Measurements from ENCODE around the gene MPRIP. TPM values are rescaled to one million over a fixed set of nuclear protein-coding genes. Genes with fewer than 3 reads are reported as not detected.

The MPRIP gene
- total RNA-seq, 1 experiment from 2014 or later, result 258 TPM

DNA sequence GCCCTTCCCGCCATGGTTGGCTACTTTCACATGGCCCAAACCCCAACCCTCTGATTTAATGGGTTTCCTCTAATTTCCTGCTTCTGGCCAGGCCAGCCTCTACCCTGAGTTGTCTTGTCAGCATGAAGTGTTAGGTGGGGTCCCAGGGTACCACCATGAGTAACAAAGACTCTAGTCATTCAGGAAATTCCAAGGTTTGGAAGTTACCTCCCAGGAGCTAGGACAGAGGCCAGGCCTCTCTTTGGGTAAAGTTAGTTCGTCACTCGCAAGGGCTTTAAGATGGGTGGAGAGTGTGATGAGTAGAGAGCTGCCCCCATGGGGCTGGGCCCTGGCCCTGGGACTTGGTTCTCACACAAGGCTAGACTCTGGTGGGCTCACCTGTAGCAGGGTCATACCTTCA is 109.3 kb downstream of the MPRIP start:
- ATAC-seq (peak; percentile 27), DNase-seq (ENCODE audit: low read depth, low spot score) (no peak)
- H3K9me2 ChIP-seq (ENCODE audit: insufficient read depth), result no peaks in the 10 kb centered on the region
- ChIA-PET RAD21 (ENCODE audit: low non-redundant PET in 1 of 2, low total read pairs in 2 of 2, uncharacterized antibody in 2 of 2, unreplicated experiment in 2 of 2) (no interaction called here), CTCF (no interaction called here), POLR2A (no interaction called here)
- H3K9ac ChIP-seq (ENCODE audit: low read length), result no peak overlapping the region
- no peaks in the 10 kb centered on the region for H3K27me3 ChIP-seq (ENCODE audit: insufficient read depth, low read length)
- H2AFZ ChIP-seq (ENCODE audit: low read depth, low read length, poor library complexity, severe bottlenecking), result no peak overlapping the region
- peak overlapping the region; percentile 34 for H3K4me2 ChIP-seq (ENCODE audit: low read length)
- H4K20me1 ChIP-seq (ENCODE audit: insufficient read depth), result no peaks in the 10 kb centered on the region; the same call in 1 of the 2 replicates
- no TSS peak for BruUV-seq (replicated peaks)
- H3K27ac ChIP-seq (ENCODE audit: low read depth, low read length), result peak overlapping the region; percentile 22; the same call in 1 of the 2 replicates
- peaks cover 3% of the 10 kb centered on the region; the same call in 1 of the 2 replicates for H3K79me2 ChIP-seq (ENCODE audit: insufficient read depth, low read length)
- H3K4me3 ChIP-seq (replicated peaks in 1 of 2; ENCODE audit: low read depth in 1 of 2, low read length in 2 of 2), result no peak overlapping the region
- peaks cover 2 to 29% of the 10 kb centered on the region in 2 experiments; a peak in 2 of 4 replicates for H3K4me1 ChIP-seq (ENCODE audit: control insufficient read depth in 1 of 2, insufficient read depth in 2 of 2, low read length in 2 of 2)
- intact Hi-C loops (cut with micrococcal nuclease), result no loop called here
- no peaks in the 10 kb centered on the region for H3K9me3 ChIP-seq (ENCODE audit: control insufficient read depth in 1 of 2, insufficient read depth in 1 of 2, low read depth in 1 of 2, low read length in 2 of 2)
- peaks cover 33 to 53% of the 10 kb centered on the region in 2 experiments for H3K36me3 ChIP-seq (ENCODE audit: control insufficient read depth in 1 of 2, insufficient read depth in 2 of 2, low read length in 2 of 2)
- TF ChIP-seq EZH2 (IDR thresholded peaks at IDR 0.05), result no peak
- no peak for TF ChIP-seq EZH2phosphoT487 (IDR thresholded peaks at IDR 0.05; ENCODE audit: borderline replicate concordance)
- TF ChIP-seq ZBTB33 (IDR thresholded peaks at IDR 0.05; ENCODE audit: extremely low read depth, insufficient replicate concordance, low read length), result no peak
- no peak for TF ChIP-seq RAD21 (IDR thresholded peaks at IDR 0.05; ENCODE audit: low read depth)
- TF ChIP-seq CEBPB (IDR thresholded peaks at IDR 0.05; ENCODE audit: low read depth), result no peak
- TF ChIP-seq ZNF274 (IDR thresholded peaks at IDR 0.05; ENCODE audit: low read depth, low read length), result no peak

DNA sequence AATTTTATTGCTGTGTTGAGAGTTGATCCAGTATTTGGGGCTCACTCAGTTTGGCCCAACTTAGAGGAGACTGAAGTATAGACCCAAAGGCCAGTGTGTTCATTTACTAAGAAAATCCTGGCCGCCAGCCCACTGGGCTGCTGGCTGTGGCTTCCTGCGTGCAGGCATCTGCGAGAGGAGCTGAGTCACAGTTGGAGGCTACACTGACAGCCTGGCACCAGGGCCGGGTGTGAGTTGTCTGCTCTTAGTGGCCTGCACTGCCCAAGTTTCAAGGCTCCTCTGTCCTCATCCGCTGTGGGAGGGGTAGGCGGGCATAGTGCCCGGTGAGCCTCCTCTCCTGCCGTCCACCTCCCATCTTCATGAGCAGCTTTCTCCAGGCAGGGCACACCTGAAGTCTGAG is 109.7 kb downstream of the MPRIP start:
- H3K9me3 ChIP-seq (ENCODE audit: control insufficient read depth in 1 of 2, insufficient read depth in 1 of 2, low read depth in 1 of 2, low read length in 2 of 2), result no peaks in the 10 kb centered on the region
- no peaks in the 10 kb centered on the region for H3K27me3 ChIP-seq (ENCODE audit: insufficient read depth, low read length)
- H4K20me1 ChIP-seq (ENCODE audit: insufficient read depth), result no peaks in the 10 kb centered on the region; the same call in 1 of the 2 replicates
- no peak overlapping the region; the same call in 1 of the 2 replicates for H3K9ac ChIP-seq (ENCODE audit: low read length)
- H2AFZ ChIP-seq (ENCODE audit: low read depth, low read length, poor library complexity, severe bottlenecking), result no peak overlapping the region
- ChIA-PET RAD21 (ENCODE audit: low non-redundant PET in 1 of 2, low total read pairs in 2 of 2, uncharacterized antibody in 2 of 2, unreplicated experiment in 2 of 2) (no interaction called here), CTCF (no interaction called here), POLR2A (no interaction called here)
- ATAC-seq, result peak; percentile 69
- peaks cover 36 to 58% of the 10 kb centered on the region in 2 experiments for H3K36me3 ChIP-seq (ENCODE audit: control insufficient read depth in 1 of 2, insufficient read depth in 2 of 2, low read length in 2 of 2)
- peaks cover 3% of the 10 kb centered on the region; the same call in 1 of the 2 replicates for H3K79me2 ChIP-seq (ENCODE audit: insufficient read depth, low read length)
- H3K4me1 ChIP-seq (ENCODE audit: control insufficient read depth in 1 of 2, insufficient read depth in 2 of 2, low read length in 2 of 2), result peaks cover 2 to 29% of the 10 kb centered on the region in 2 experiments; a peak in 2 of 4 replicates
- peak overlapping the region; percentile 34 for H3K4me2 ChIP-seq (ENCODE audit: low read length)
- BruUV-seq (replicated peaks), result no TSS peak
- TF ChIP-seq EZH2 (IDR thresholded peaks at IDR 0.05) (no peak), SP1 (IDR thresholded peaks at IDR 0.05; ENCODE audit: low read depth) (no peak), ELF1 (IDR thresholded peaks at IDR 0.05; ENCODE audit: borderline replicate concordance, low read depth) (no peak), CBX3 (IDR thresholded peaks at IDR 0.05; ENCODE audit: low read depth) (no peak), FOSL1 (IDR thresholded peaks at IDR 0.05; ENCODE audit: low read depth) (no peak; the same call in 1 of the 2 replicates)
- TF ChIP-seq, protein P1, sequence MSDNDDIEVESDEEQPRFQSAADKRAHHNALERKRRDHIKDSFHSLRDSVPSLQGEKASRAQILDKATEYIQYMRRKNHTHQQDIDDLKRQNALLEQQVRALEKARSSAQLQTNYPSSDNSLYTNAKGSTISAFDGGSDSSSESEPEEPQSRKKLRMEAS (IDR thresholded peaks at IDR 0.05), result no peak
- no peak overlapping the region for H3K4me3 ChIP-seq (replicated peaks in 1 of 2; ENCODE audit: low read depth in 1 of 2, low read length in 2 of 2)
- H3K9me2 ChIP-seq (ENCODE audit: insufficient read depth), result no peaks in the 10 kb centered on the region
- intact Hi-C loops (cut with micrococcal nuclease), result no loop called here
- peak overlapping the region; percentile 25; the same call in 1 of the 2 replicates for H3K27ac ChIP-seq (ENCODE audit: low read depth, low read length)
- DNase-seq (ENCODE audit: low read depth, low spot score), result no peak
